T-helper 2 cell treated with Interferon-gamma antibody and Interleukin-4, amounts not matched to agents 100 ng/mL and 5 ng/mL, for 36 hours (primary cell): Measurements from ENCODE around the gene ERI3. TPM values are rescaled to one million over a fixed set of nuclear protein-coding genes. Genes with fewer than 3 reads are reported as not detected.

Experiments
- intact Hi-C: fragments of 100-400 bp; cut with micrococcal nuclease; formaldehyde crosslinking; loops from one replicate; pipeline ENCODE4 v1.15.1; 2023
- total RNA-seq: library from RNA; stranded (reverse); gene quantifications from 2 replicates; pipeline ENCODE4 v1.2.3, GENCODE V29; 2022

ERI3 gene
- 30.4 and 30.7 TPM in 2 replicates for total RNA-seq

GRCh38 chr1:44354840-44355581 lies at the start of gene ERI3:
Gene ERI3 (minus strand): TSS chr1:44355257. CDS start chr1:44355026, 231 bp downstream.
- intact Hi-C loops, result loop anchor here (1.0 kb wide), 1 partner anchor 142 kb away; the partner anchor contains the start of gene DMAP1

GRCh38 chr1:44401256-44402228 lies 46.5 kb upstream of the ERI3 start:
- intact Hi-C loops, result no loop called here

GRCh38 chr1:44390277-44390676 lies 35.2 kb upstream of the ERI3 start:
- intact Hi-C loops, result no loop called here

- intact Hi-C loops, result no loop called here
Measured at GRCh38 chr1:44389437-44389836, 34.4 kb upstream of the ERI3 start.

GRCh38 chr1:44388551-44388950 lies 33.5 kb upstream of the ERI3 start:
- intact Hi-C loops, result no loop called here

- intact Hi-C loops, result no loop called here
Measured at GRCh38 chr1:44380666-44381177, 25.7 kb upstream of the ERI3 start.

GRCh38 chr1:44377925-44378784 lies 23.1 kb upstream of the ERI3 start:
- intact Hi-C loops, result loop anchor here (1.0 kb wide), 1 partner anchor 275 kb away; no protein-coding TSS in a partner anchor

- intact Hi-C loops, result no loop called here
Measured at GRCh38 chr1:44375547-44375946, 20.5 kb upstream of the ERI3 start.

GRCh38 chr1:44371206-44371605 lies 16.1 kb upstream of the ERI3 start:
- intact Hi-C loops, result no loop called here

GRCh38 chr1:44368471-44369151 lies 13.6 kb upstream of the ERI3 start:
- intact Hi-C loops, result no loop called here

GRCh38 chr1:44367944-44368343 lies 12.9 kb upstream of the ERI3 start:
- intact Hi-C loops, result no loop called here

GRCh38 chr1:44366371-44366975 lies 11.4 kb upstream of the ERI3 start:
- intact Hi-C loops, result no loop called here

- intact Hi-C loops, result no loop called here
Measured at GRCh38 chr1:44361478-44361877, 6.4 kb upstream of the ERI3 start.

GRCh38 chr1:44359234-44359935 lies 4.3 kb upstream of the ERI3 start:
- intact Hi-C loops, result no loop called here

GRCh38 chr1:44357710-44358109 lies 2.7 kb upstream of the ERI3 start:
- intact Hi-C loops, result no loop called here

GRCh38 chr1:44355582-44356305 lies 687 bp upstream of the ERI3 start:
- intact Hi-C loops, result loop anchor here (1.0 kb wide), 1 partner anchor 142 kb away; the partner anchor contains the start of gene DMAP1

GRCh38 chr1:44354268-44354839 lies 703 bp downstream of the ERI3 start:
- intact Hi-C loops, result no loop called here

- intact Hi-C loops, result no loop called here
Measured at GRCh38 chr1:44353604-44354003, 1.5 kb downstream of the ERI3 start.
